COR-L47 (cell line): ENCODE results near the gene S100A16.
"Not testable (repeated sequence)": the region's sequence is repeated elsewhere in the genome, so short reads cannot be mapped to it uniquely, and the experiment has no call there.

Source experiments
- DNase-seq: peaks from one replicate; lab custom pipeline; 2025; lab: John Stamatoyannopoulos, UW

The S100A16 gene, protein sequence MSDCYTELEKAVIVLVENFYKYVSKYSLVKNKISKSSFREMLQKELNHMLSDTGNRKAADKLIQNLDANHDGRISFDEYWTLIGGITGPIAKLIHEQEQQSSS

DNA sequence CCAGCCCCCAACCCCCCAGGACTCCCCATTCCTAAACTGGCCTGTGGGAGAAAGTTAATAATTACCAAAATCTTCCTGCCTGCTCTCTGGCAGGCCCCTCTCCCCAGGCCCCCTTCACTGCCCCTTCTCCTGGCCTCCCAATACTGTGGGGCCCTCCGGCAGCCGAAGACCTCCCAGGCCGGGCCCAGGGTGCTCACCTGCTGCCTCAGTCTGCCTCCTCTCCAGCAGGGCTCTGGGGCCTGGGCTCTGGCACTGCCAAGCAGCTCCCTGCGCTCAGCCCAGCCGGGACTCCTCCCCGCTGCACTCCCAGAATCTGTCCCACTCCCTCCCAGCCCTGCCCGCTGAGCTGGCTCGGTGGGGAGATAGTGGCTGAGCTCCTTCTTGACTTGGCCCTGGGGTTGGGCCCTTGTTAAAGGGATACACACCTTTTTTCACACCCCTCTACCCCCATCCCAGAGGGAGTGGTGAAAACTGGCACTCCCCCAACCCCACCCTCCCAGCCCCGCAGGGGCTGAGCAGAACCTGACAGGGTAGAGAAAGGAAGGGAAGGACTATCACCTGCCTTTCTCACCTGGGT lies at the start of gene S100A16:
TSS of gene S100A16 (minus strand) at position 383 of the 577 bp plus-strand sequence. CDS start 4,986 bp downstream, outside the sequence.
- no peak for DNase-seq

DNA sequence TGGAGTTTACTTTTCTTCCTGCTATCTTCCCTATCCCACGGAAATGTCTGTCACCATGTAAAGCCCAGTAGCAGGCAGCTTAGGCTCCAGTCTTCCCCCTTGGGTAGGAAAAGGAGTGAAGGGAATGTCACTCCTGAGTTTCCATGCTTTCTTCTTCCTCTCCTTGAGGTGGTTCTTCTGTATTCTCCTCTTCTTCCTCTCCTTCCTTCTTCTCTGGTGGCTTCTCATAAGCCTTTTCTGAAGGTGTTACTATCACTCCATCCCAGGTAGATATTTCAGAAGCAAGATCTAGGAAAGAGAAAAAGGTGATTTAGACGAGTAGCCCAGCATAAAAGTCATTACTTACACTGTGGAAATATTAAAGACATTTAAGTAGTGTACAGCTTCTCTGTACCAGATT lies 49.3 kb upstream of the S100A16 start:
- no peak for DNase-seq

DNA sequence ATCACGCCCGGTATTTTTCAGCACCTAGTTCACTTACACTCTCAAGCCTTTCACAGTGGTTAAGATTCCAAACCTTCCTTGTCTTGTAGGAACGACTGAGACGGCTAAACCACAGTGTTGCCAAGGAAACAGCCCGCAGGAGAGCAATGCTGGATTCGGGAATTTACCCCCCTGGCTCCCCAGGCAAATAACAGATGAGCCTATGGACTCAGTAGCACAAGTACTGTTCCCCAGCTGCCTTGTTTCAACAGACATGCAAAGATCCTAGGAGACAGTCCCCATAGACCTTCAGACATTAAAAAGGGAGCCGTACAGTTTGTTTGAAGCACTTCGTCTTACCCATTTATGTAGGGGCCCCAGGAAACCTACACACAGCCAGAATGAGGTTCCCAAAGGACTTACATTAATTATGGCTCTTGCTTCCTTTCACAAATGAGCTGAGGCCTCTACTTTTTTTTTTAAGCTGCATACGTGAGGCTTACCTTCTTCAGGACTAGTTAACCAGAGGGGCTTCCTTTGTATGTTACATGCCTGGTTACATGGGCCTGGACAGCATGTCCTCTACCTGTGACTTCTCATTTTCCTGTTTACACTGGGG lies 48.3 kb upstream of the S100A16 start:
- DNase-seq, result no peak

DNA sequence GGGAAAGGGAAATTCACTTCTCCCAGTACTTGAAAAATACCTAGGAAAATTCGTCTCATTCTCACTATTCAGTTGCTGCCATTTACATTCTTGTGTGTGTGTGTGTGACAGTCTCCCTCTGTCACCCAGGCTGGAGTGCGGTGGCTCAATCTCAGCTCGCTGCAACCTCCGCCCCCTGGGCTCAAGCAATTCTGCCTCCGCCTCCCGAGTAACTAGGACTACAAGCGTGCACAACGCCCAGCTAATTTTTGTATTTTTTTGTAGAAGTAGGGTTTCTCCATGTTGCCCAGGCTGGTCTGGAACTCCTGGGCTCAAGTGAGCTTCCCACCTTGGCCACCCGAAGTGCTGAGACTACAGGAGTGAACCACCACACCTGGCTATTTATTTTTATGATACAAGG lies 46.7 kb upstream of the S100A16 start:
- DNase-seq, result no peak

DNA sequence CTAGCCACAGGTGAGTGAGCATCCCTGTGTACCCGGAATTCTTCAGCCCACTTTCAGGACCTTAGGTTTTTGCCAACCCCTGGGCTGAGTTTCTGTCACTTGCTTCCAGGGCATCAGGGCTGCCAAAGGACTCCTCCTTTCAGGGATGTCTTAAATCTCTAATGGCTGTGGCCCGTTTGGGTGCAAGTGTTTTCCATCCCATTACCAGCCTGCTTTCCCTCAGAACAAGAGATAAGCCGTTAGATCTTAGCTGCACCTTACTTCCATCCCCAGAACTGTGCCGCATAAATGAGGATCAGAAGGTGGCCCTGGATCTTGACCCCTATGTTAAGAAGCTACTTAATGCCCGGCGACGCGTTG lies 46.2 kb upstream of the S100A16 start:
- DNase-seq, result no peak

DNA sequence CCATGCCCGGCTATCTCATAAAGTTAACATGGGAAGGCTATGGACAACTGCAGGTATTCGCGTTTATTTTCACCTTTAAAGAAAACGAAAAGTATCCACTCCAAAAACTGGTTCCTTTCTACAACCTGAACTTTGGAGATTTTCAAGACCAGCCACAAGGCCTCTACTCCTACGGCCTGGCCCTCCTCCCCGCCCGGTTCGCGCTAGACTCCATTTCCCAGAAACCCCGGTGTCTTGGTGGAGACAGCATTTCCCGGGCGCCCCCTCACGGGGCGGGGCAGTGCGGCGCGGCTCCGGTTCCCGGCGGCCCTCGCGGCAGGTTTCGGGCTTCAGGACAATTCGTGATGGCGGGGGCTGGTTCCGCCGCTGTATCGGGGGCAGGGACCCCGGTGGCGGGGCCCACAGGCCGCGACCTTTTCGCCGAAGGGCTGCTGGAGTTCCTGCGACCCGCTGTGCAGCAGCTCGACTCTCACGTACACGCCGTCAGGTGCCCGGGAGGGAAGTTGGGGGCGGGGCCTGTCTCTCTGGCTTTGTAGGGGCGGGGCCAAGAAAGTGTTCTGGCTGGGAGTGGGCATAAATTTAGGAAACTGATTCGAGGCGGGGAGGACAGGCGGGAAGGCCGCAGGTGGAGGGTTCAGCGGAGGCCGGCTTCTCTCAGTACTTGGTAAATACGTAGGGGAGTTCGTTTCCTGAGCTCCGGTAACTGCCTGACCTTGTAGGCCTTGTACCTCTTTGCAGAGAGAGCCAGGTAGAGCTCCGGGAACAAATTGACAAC lies 45.6 kb upstream of the S100A16 start, which contains the start of gene SNAPIN:
TSS of gene SNAPIN (plus strand) at position 304 of the 775 bp plus-strand sequence. CDS start at position 345, 41 bp downstream.
- peak; percentile 88 for DNase-seq

DNA sequence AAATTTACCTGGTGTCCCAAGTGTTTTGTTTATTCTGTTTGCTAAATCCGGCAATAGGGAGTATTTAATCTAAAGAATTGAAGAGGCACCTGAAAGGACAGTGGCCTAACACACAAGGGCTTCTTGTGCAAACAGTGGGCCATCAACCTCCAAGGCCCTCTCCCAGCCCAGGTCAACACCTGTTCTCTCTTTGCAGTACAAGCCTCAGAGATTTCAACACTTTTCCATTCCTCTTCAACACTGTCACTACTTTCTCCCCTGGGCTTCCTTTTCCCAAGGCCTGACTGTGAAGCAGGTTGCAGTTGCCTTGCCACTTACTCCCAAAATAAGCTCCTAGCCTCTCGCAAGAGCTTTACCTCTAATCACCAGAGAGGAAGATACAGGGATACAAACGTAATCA lies 42.4 kb upstream of the S100A16 start:
- no peak for DNase-seq

DNA sequence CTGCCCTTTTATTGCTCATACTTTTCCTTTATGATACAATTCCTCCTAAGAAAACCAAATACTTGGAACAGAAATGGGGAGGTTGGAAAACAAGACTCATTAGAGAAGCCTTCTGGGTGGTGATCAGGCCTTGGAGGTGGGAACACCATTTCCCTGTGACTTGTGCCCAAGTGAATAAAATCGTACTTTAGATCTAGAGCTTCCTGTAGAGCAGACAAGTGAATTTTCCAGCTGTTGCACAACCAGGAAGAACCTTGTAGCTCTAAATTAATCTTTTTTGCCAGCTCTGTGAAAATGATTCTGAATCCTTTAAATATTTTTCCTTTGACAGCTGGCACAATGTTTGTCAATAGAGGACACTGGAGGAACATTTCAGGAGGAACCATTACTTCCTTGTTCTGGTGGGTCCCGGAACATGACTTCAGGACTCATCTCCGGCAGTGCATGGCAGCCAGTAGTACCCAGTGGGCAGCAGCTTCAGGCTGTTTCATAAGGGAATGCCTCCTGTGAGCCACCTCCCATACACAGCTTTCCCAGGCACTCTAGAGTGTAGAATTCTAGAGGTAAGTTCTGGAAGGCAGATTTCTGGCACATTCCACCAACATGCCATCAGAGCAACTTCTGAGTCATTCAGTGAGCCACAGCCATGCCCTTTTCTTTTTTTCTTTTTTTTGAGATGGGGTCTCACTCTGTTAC lies 40.0 kb upstream of the S100A16 start:
- DNase-seq, result no peak

DNA sequence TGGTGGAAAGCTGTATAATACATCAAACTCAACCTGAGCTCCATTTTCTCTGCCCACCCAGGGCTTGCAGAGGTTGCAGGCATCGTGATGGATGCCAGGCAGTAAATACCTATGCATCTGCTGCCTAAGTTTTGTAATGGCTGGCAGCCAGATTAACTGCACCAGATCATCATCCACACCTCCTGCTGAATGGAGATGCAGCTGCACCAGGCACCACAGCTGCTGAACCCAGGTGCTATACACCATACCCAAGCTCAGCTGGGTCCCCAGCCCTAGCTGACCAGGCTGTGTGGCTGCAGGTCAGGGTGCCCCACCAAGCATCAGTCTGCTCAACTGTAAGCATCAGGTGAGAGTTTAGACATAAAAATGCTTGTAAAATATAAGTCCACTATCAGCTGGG lies 38.8 kb upstream of the S100A16 start:
- no peak for DNase-seq

DNA sequence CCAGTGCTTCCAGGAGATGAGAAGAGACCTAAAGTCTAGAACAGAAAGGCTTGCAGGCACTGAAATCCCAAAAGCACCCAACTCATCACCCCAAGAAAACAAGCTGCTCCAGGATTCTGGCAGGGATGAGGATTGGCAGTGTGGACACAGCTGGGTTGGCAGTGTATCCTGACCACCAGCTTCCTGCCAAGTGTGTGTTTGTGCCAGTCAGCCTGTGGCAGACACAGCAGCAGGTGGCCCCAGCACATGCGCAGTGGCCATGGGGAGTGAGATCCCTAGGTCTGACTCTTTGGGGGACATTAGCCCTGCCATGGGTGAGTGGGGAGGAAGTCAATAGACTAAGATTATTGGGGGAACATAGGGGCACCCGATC lies 36.9 kb upstream of the S100A16 start:
- peak; percentile 80 for DNase-seq

DNA sequence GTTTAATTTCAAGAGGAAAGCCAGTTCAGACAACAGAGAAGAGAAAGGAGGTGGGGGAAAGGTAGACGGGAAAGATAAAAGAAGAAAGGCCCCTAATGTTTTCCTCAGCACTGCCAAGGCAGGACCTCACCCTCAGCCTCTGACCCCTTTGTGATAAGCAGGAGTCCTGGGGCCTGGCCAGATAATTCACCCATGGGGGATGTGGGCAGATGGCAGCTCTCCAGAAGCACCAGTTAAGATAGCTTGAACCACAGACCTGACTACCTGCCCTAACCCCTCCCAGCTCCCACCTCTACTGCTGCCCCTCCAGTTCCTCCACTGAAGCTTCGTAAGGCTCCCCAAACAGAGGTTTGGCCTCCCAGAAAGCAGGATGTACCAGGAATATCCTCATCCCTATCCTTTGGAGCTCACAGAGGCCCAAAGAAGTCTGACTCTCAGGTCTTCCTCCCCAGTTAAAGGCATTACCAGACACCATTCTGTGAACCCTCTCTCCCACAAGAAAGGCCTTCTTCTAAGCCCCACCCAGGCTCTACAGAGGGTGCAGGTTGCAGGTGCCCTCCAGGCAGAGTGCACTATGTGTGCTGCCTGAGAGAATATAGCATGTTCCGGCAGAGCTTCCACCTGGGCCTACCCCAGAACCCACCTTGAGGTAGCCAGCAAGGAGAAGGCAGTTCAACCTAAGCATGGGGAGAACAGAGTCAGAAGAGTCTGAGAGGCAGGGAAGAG lies 36.4 kb upstream of the S100A16 start:
- no peak for DNase-seq

DNA sequence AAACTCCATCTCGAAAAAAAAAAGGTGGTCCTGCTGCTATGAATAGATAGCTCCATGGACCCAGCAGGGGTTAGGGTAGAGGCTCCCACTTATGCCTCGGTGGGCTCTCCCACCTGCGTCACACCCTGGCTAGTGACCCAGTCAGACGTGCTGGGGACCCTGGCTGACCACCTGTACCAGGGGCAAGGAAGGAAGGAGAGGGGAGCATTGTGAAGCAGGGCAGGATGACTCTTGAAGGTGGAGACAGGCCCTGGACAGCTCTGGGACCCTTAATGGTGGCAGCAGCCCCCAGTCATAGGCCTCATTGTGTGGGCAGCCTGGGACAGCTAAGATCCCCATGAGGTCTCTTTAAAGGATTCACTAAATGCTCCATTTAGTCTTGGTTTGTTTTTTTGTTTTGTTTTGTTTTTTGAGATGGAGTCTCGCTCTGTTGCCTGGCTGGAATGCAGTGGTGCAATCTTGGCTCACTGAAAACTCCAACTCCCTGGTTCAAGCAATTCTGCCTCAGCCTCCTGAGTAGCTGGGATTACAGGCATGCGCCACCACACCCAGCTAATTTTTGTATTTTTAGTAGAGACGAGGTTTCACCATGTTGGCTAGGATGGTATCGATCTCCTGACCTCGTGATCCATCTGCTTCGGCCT lies 35.2 kb upstream of the S100A16 start:
- no peak for DNase-seq

DNA sequence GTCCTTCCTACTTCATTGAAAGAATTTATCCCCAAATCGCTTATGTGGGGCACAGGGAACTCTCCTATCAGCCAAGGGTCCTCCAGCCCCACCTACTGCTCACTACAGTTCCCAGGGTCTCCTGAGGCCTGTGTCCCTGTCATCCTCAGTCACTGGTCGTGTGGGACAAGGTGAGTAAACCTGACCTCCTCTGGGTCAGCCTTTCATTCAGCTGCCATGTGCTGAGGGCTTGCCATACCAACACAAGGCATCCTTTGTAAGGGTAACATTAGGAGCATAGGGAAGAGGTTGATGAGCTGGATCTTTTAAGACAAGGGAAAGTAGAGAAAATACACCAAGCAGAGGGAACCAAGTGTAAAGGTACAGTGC lies 34.4 kb upstream of the S100A16 start:
- DNase-seq, result no peak

DNA sequence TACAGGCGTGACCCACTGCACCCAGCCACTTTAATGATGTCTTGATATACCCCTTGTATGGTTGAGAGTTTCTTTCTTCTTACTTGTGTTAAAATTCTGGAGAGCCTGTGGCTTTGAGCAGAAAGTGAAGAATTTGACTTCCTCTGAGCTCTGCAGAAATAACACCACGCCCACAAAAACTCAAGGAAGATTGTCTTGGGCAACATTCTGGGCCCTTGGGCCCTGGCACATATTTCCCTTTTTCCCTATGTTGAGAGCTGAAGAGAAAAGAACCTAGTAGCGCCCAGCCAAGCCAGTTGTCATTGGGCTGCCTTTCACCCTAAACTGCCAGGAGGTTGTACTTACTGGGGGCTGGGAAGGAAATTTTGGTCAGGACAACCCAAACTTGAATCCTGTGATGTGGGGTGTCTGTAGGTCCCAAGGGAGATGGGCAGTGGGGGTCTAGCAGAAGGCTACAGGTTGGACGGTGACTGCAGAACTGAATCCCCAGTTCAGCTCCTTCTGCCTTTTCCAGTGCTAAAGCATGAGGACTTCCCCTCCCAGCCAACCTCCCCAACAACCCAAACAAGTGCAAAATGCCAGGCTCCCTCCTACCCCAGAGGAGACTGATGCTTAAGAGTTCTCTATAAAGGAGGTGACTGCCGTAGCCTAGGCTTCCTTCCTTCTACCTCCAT lies 33.9 kb upstream of the S100A16 start:
- DNase-seq, result no peak

DNA sequence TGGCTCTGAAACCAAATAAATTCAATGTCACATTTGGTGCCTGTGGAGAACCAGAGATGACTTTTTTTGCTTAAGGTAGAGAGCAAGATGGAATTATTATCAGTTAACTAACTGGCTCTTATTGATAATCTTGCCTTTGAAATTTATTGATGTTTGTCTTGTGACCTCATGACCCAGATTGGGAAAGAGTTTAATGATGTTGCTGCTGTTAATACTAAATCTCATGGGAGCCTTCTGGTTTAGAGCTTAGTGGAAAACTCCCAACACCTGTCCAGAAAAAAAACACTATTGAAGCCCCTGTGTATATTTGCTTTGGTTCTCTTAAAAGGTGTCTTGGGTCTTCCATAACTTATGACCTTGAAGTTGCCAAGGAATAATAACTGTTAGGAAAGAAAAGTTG lies 30.9 kb upstream of the S100A16 start:
- DNase-seq, result no peak

DNA sequence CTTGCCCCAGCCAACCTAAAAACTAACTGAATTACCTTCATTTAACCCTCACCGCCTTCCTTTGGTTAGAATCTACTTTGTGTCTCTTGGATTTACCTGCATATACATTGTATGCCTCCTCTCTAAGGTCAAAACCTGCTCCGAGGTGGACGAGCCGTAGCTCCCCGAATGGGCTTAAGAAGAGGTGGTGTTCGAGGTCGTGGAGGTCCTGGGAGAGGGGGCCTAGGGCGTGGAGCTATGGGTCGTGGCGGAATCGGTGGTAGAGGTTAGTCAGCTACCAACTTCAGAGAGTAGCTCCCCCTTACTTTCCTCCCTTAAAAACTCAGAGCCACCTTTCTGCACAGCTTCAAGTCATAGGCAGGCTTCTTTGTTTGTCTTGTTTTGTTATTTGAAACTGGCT lies 30.2 kb upstream of the S100A16 start:
- no peak for DNase-seq

DNA sequence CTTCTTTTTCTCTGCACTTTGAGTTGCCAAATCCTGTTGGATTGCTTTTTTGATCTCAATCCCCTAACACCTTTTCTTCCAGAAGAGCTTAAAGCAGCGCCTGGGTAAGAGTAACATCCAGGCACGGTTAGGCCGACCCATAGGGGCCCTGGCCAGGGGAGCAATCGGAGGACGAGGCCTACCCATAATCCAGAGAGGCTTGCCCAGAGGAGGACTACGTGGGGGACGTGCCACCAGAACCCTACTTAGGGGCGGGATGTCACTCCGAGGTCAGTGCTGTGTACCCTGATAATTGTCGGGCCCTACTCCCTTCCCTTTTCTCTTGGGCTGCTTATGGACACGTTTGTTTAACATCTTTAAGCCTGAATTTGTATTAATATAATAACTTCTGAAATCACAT lies 29.2 kb upstream of the S100A16 start:
- no peak for DNase-seq

DNA sequence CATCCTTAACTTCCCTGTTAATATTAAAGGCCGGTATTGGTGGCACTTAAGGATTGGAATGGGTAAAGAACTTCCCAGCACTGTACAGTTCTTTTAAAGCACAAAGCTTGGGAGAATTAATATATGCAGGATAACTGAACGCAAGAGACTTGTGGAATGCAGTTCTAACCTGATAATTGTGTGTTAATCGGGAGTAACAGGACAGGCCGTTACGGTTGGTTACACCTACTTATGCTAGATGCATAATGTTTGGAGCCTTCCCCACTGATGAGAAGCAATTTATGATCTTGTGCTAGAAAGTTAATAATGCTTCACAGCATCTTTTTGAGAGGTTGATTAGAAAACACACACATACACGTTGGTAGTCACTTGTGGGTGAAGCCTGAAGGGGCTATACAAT lies 27.9 kb upstream of the S100A16 start:
- DNase-seq, result no peak

DNA sequence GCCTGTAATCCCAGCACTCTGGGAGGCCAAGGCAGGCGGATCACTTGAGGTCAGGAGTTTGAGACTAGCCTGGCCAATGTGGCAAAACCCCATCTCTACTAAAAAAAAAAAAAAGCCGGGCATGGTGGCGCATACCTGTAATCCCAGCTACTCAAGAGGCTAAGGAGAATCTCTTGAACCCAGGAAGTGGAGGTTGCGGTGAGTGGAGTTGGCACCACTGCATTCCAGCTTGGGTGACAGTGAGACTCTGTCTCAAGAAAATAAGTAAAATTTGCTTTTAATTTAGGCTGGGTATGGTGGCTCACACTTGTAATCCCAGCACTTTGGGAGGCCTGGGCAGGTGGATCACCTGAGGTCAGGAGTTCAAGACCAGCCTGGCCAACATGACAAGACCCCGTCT lies 27.3 kb upstream of the S100A16 start:
- DNase-seq, result not testable (repeated sequence)

DNA sequence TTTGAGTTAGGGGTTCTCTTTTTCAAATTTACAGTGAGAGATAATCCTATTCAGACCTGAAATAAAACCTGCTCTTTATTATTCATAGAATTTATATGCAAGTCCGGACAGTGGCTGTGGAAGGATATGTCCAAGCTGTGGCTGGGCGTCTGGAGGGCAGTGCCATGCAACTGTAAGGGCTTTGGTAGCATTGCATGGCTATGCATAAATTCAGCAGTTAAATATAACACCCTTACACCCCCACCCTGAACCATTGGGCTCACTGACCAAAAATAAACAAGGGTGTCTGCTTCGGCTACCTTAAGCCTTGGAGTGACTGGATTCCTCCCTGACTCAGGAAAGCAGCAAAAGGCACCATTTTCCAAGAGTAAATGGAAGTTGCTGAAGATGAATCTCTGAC lies 26.3 kb upstream of the S100A16 start:
- no peak for DNase-seq

DNA sequence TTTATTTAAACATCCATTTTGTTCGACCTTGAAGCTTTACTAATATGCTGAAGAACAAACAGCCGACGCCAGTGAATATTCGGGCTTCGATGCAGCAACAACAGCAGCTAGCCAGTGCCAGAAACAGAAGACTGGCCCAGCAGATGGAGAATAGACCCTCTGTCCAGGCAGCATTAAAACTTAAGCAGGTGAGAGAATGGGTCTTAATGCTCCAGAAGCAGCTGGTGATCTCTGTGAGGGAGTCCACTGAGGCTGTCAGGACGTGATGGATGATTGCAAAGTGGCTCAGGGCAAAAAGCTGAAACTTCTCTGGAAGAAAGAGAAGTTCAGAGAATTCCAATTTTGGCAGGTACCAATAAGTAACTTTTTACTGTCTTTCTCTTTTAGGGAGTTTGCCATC lies 25.3 kb upstream of the S100A16 start:
- DNase-seq, result no peak
